Measurements from ENCODE around the gene TRIM59. TPM values are rescaled to one million over a fixed set of nuclear protein-coding genes. Genes with fewer than 3 reads are reported as not detected.

TRIM59 gene
- total RNA-seq, 1 donor from 2014 or later: 120 TPM

DNA sequence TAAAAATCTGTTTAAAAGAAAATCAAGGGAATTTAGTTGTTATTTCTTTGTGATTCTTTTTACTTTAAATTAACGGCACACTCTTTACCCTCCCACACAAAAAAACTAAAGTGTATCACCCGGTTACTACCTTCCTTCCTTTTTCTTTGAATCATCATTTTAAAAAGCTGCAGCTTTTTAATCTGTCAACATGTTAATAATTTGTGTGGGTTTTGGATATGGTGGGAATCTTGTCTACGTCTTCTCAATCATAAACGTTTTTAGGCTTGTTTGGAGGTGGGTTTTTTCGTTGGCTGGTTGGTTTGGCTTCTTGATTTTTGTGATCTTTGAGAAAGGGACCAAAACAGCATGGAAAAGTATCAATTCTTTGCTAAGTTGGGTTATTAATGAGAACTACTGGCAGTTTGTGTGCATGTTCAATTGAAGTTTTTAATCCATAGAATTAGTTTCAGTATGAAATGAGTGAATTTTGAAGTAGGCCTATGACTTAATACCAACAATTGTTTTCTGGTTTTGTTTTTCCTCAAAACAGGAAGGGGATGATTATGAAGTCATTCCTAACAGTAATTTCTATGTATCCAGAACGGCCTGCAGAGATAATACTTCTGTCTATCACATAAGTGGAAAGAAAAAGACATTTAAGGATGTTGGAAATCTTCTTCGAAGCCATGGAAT is 45.7 kb downstream of the TRIM59 start:
- Mint-ChIP-seq H3K27me3 (ENCODE audit: insufficient read depth, low read depth) (peaks cover 6% of the 10 kb centered on the region), H3K36me3 (peaks cover 27% of the 10 kb centered on the region), H3K4me3 (peak overlapping the region; percentile 60), H3K27ac (peak overlapping the region; percentile 61), H3K9me3 (no peaks in the 10 kb centered on the region), H3K4me1 (peaks cover 34% of the 10 kb centered on the region)
- H3K9ac ChIP-seq: peak overlapping the region; percentile 36
- no peak overlapping the region for H2AFZ ChIP-seq (replicated peaks)
- DNase-seq (ENCODE audit: low spot score): no peak
- H3K4me2 ChIP-seq: peak overlapping the region; percentile 95
- peaks cover 24% of the 10 kb centered on the region for H3K4me1 ChIP-seq
- H3K27me3 ChIP-seq: no peaks in the 10 kb centered on the region
- TF ChIP-seq, protein P1, sequence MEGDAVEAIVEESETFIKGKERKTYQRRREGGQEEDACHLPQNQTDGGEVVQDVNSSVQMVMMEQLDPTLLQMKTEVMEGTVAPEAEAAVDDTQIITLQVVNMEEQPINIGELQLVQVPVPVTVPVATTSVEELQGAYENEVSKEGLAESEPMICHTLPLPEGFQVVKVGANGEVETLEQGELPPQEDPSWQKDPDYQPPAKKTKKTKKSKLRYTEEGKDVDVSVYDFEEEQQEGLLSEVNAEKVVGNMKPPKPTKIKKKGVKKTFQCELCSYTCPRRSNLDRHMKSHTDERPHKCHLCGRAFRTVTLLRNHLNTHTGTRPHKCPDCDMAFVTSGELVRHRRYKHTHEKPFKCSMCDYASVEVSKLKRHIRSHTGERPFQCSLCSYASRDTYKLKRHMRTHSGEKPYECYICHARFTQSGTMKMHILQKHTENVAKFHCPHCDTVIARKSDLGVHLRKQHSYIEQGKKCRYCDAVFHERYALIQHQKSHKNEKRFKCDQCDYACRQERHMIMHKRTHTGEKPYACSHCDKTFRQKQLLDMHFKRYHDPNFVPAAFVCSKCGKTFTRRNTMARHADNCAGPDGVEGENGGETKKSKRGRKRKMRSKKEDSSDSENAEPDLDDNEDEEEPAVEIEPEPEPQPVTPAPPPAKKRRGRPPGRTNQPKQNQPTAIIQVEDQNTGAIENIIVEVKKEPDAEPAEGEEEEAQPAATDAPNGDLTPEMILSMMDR (IDR thresholded peaks at IDR 0.05): no peak
- TF ChIP-seq EZH2 (IDR thresholded peaks at IDR 0.05): no peak
- no peak for TF ChIP-seq EZH2phosphoT487 (IDR thresholded peaks at IDR 0.05)
- H3K27ac ChIP-seq: no peak overlapping the region
- H3K4me3 ChIP-seq: peak overlapping the region; percentile 95
- peaks cover 17% of the 10 kb centered on the region for H3F3A ChIP-seq (ENCODE audit: low read depth)
- H3K36me3 ChIP-seq: peaks cover 38% of the 10 kb centered on the region
- H3K79me2 ChIP-seq (ENCODE audit: low read depth): peaks cover 95% of the 10 kb centered on the region
- no peaks in the 10 kb centered on the region for H3K9me3 ChIP-seq (ENCODE audit: low read depth)
- H4K20me1 ChIP-seq (ENCODE audit: low read depth): peaks cover 70% of the 10 kb centered on the region

DNA sequence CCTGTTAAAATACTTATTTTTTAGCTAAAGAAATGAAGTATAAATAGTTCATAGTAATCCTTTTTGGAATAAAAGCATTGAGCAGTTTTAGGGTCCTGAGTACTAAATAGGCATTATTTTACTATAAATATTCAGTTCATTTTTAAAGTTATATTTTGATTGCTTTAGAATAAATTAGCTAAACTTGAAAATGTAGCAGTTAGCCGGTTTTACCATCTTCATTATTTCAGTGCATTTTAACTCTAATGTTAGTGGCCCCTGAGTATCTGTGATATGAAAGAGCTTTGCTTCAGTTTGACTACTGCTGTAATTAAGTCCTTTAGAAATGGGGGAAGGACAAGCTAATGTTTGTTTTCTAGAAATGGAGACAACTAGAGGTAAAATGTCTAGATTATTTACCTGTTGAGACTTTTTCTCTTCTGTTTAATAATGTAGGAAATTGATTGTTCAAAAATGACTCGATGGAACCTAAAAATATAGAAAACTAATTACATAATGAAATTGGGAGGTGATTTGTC is 46.5 kb downstream of the TRIM59 start:
- Histone ChIP-seq H4K20me1 (ENCODE audit: low read depth) (peaks cover 64% of the 10 kb centered on the region), H3K79me2 (ENCODE audit: low read depth) (peaks cover 96% of the 10 kb centered on the region), H3K9me3 (ENCODE audit: low read depth) (no peaks in the 10 kb centered on the region), H3K27ac (no peak overlapping the region), H3K4me2 (peak overlapping the region; percentile 95), H3K4me3 (peak overlapping the region; percentile 95), H3F3A (ENCODE audit: low read depth) (peaks cover 9% of the 10 kb centered on the region), H2AFZ (replicated peaks) (no peak overlapping the region), H3K27me3 (no peaks in the 10 kb centered on the region), H3K36me3 (peaks cover 32% of the 10 kb centered on the region), H3K4me1 (peaks cover 28% of the 10 kb centered on the region), H3K9ac (peak overlapping the region; percentile 89)
- peaks cover 22% of the 10 kb centered on the region for H3K36me3 Mint-ChIP-seq
- peaks cover 6% of the 10 kb centered on the region for H3K27me3 Mint-ChIP-seq (ENCODE audit: insufficient read depth, low read depth)
- H3K4me1 Mint-ChIP-seq: peaks cover 40% of the 10 kb centered on the region
- peak overlapping the region; percentile 12 for H3K27ac Mint-ChIP-seq
- H3K9me3 Mint-ChIP-seq: no peaks in the 10 kb centered on the region
- H3K4me3 Mint-ChIP-seq: peak overlapping the region; percentile 96
- TF ChIP-seq, protein P1 (IDR thresholded peaks at IDR 0.05): no peak
- no peak for TF ChIP-seq EZH2 (IDR thresholded peaks at IDR 0.05)
- TF ChIP-seq EZH2phosphoT487 (IDR thresholded peaks at IDR 0.05): no peak
- no peak for DNase-seq (ENCODE audit: low spot score)

DNA sequence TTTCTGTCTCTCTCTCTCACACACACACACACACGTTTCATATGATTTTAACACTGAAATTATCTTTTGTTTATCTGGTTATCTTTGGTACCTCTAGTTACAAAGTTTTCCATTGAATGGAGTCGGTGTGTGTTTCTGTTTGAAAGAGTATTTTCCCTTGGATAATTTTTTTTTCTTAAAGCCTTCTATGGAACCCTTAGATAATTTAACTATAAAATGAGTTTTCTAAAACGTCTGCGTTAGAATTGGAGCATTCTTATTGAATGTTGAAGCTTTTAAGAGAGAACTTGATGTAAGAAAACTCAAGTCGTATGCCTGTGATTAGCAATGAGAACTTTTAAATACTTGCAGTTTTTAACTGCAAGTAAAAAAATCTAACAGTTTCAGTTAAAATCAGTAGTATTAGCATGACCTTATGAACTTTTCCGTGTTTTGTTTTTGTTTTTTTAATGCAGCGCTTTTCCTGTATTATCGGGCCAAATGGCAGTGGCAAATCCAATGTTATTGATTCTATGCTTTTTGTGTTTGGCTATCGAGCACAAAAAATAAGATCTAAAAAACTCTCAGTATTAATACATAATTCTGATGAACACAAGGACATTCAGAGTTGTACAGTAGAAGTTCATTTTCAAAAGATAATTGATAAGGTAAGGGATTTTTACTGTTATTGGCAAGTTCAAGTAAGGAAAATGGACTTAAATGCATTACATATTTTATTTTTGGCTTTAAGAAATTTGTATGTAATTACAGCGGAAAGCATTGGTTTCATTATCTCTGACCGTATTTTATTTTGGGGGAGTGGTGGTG is 47.2 kb downstream of the TRIM59 start:
- Mint-ChIP-seq H3K27me3 (ENCODE audit: insufficient read depth, low read depth) (peaks cover 6% of the 10 kb centered on the region), H3K9me3 (no peaks in the 10 kb centered on the region), H3K36me3 (peaks cover 19% of the 10 kb centered on the region), H3K4me1 (peaks cover 41% of the 10 kb centered on the region), H3K4me3 (peak overlapping the region; percentile 96), H3K27ac (peak overlapping the region; percentile 18)
- Histone ChIP-seq H3K27ac (no peak overlapping the region), H3K9ac (peak overlapping the region; percentile 89), H3K36me3 (peaks cover 27% of the 10 kb centered on the region), H4K20me1 (ENCODE audit: low read depth) (peaks cover 60% of the 10 kb centered on the region), H3K27me3 (no peaks in the 10 kb centered on the region), H3K4me3 (peak overlapping the region; percentile 95), H3K4me2 (peak overlapping the region; percentile 95), H3K9me3 (ENCODE audit: low read depth) (no peaks in the 10 kb centered on the region), H3K79me2 (ENCODE audit: low read depth) (peaks cover 96% of the 10 kb centered on the region), H3F3A (ENCODE audit: low read depth) (peaks cover 9% of the 10 kb centered on the region), H3K4me1 (peaks cover 30% of the 10 kb centered on the region), H2AFZ (replicated peaks) (no peak overlapping the region)
- TF ChIP-seq, protein P1 (IDR thresholded peaks at IDR 0.05): no peak
- no peak for TF ChIP-seq EZH2phosphoT487 (IDR thresholded peaks at IDR 0.05)
- no peak for DNase-seq (ENCODE audit: low spot score)
